ENCODE measurements around the gene SMPD3. TPM values are rescaled to one million over a fixed set of nuclear protein-coding genes. Genes with fewer than 3 reads are reported as not detected.

SMPD3 gene
- total RNA-seq, 1 donor from 2014 or later = not detected

GRCh38 chr16:68395167-68395786 is 53.0 kb downstream of the SMPD3 start:
- intact Hi-C loops (cut with DNase I) = no loop called here
- no peak for DNase-seq (ENCODE audit: low spot score)

- intact Hi-C loops (cut with DNase I) = no loop called here
Observed at GRCh38 chr16:68393333-68393732, 55.0 kb downstream of the SMPD3 start.

DNA sequence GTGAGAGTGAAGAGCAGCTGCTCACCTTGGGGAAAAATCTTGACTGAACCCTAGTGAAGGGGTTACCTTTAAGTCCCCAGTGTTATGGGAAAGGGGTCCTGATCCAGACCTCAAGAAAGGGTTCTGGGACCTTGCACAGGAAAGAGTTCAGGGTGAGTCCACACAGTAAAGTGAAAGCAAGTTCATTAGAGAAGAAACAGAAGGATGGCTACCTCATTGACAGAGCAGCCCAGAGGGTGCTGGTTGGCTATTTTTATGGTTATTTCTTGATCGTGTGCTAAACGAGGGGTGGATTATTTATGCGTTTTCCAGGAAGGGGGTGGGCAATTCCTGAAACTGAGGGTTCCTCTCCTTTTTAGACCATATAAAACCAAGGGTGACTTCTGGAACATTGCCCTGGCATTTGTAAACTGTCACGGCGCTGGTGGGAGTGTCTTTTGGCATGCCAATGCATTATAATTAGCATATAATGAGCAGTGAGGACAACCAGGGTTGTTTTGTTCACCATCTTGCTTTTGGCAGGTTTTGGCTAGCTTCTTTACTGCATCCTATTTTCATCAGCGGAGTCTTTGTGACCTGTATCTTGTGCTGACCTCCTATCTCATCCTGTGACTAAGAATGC is 58.4 kb downstream of the SMPD3 start:
- no peak for DNase-seq (ENCODE audit: low spot score)
- intact Hi-C loops (cut with DNase I) = no loop called here

More at GRCh38 chr16:68393333-68393732, 55.0 kb downstream of the SMPD3 start:
- no peak for DNase-seq (ENCODE audit: low spot score)

DNA sequence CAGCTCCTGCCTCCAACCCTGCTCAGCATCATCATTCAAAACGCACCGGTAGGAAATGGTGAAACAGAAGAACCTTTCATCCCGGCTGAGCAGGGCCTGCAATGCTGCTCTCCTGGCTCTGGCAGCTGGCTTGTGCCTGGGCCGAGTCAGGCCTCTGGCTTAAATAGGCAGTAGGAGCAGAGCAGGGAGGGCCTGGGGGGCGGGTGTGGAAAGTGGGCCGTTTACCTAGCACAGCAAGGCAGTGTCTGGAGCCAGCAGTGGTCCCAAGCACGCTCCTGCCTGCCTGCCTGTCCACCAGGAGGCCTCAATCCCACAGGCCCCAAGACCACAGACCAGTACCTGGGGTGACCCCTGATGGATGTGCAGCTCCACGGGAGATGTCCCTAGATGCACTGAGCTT is 59.3 kb downstream of the SMPD3 start:
- intact Hi-C loops (cut with DNase I) = no loop called here
- no peak for DNase-seq (ENCODE audit: low spot score)

- no peak for DNase-seq (ENCODE audit: low spot score)
- intact Hi-C loops (cut with DNase I) = no loop called here
Observed at GRCh38 chr16:68388124-68388523, 60.2 kb downstream of the SMPD3 start.

DNA sequence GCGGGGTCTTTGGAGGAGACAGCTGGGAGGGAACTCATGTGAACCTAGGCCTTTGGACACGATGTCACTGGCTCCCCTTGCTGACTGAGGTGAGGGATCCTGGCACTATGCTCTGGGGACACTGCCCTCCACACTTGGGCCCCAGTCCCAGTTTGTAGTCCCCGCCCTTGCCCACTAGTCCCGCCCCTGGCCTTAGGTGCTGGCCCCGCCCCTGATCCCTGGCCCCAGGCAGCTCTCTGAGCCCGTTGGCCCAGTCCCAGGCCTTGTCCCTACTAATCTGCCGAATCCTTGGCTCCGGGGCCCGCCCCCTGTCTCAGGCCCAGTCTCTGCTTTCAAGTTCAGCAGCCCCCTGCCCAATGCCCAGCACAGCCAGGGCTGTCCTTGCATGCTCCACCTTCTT is 61.0 kb downstream of the SMPD3 start:
- no peak for DNase-seq (ENCODE audit: low spot score)
- intact Hi-C loops (cut with DNase I) = no loop called here

GRCh38 chr16:68386628-68387027 is 61.7 kb downstream of the SMPD3 start:
- intact Hi-C loops (cut with DNase I) = no loop called here
- DNase-seq (ENCODE audit: low spot score) = no peak

DNA sequence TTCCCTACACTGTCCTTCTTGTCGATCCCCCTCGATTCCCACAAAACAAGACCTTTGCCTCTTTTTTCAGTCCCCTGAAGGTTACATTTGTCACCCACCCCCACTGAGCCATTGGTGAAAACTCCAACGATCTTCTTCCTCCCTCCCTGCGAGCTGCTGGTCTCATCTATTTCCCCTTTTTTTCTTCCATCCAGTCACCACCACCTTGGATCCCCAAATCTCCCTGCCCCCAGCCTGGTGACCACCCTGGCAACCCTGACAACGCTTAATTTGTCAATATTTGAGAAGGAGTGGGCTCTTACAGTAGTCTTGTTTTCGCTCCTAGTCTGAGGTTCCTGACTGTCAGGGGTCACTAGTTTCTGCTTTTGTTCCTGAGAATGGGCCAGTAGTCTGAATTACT is 62.9 kb downstream of the SMPD3 start:
- no peak for DNase-seq (ENCODE audit: low spot score)
- intact Hi-C loops (cut with DNase I) = no loop called here

GRCh38 chr16:68384288-68385161 is 63.8 kb downstream of the SMPD3 start:
- DNase-seq (ENCODE audit: low spot score) = no peak
- intact Hi-C loops (cut with DNase I) = no loop called here

DNA sequence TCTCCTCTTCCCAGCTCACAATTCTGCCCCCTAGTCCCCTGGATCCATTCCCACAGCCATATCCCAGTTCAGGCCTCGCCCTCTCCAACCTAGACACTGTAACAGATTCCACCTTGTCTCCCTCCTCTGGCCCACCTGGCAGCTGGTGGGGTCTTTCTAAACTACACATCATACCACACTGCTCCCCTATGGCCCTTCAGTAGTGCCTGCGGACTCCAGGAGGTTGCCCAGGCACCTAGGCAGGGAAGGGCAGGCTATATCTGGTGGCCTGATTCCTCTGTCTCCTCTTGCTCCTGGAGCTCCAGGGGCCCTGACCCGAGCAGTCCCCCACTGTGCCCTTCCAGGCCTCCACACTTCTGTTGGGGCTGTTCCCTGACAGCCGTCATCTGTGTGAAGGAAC is 64.5 kb downstream of the SMPD3 start:
- intact Hi-C loops (cut with DNase I) = no loop called here
- DNase-seq (ENCODE audit: low spot score) = no peak

DNA sequence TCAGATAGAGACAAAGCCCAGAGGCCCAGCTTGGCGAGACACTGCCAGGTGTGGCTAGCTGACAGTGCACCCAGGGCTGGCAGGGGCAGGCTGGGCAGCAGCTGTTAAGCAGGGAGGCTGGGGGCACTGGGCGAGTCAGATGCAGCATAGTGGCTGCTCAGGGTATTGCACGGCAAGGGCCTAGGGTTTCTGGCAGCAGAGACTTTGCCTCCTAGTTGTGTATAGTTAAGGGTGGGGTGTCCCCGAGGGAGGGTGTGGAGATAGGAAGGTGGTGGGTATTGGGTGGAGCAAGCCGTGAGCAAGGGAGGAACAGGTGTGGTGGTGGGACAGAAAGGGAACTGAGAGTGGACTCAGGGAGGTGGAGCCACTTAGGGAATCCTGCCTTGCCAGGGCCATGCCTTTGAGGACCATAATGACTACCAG is 66.0 kb downstream of the SMPD3 start:
- no peak for DNase-seq (ENCODE audit: low spot score)
- intact Hi-C loops (cut with DNase I) = no loop called here

GRCh38 chr16:68381363-68381724 is 67.0 kb downstream of the SMPD3 start:
- intact Hi-C loops (cut with DNase I) = no loop called here
- DNase-seq (ENCODE audit: low spot score) = no peak

DNA sequence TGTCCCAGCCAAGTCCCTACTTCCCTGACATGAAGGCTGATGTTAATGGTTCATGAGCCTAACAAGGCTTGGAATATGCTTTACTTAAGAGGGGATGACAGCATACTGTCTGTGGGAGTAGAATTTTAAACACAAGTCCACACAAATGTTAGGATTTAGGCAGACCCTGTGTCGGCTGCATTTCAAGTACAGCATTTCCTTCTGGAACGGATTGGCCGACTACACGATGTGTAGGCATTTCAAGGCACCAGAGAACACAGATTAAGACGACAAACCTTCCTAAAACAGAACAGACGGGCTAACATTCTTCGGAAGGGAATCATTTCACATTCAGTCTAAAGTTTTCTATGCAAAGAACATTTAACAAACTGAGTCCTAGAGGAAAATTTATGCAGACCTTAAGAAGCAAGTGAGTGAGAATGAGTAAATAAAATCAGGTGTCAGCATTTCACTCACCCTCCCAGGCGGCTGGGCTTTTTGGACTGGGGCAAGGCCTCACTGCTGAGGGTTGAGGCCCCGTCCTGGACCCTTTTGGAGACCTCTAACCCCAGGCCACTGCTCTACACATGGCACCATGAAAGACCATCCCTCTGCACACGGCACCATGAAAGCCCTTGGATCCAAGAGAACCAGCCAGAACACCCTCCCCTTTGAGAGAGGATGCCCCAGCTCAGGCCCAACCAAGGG is 67.5 kb downstream of the SMPD3 start:
- no peak for DNase-seq (ENCODE audit: low spot score)
- intact Hi-C loops (cut with DNase I) = no loop called here

GRCh38 chr16:68380348-68380670 is 68.0 kb downstream of the SMPD3 start:
- no peak for DNase-seq (ENCODE audit: low spot score)
- intact Hi-C loops (cut with DNase I) = no loop called here

DNA sequence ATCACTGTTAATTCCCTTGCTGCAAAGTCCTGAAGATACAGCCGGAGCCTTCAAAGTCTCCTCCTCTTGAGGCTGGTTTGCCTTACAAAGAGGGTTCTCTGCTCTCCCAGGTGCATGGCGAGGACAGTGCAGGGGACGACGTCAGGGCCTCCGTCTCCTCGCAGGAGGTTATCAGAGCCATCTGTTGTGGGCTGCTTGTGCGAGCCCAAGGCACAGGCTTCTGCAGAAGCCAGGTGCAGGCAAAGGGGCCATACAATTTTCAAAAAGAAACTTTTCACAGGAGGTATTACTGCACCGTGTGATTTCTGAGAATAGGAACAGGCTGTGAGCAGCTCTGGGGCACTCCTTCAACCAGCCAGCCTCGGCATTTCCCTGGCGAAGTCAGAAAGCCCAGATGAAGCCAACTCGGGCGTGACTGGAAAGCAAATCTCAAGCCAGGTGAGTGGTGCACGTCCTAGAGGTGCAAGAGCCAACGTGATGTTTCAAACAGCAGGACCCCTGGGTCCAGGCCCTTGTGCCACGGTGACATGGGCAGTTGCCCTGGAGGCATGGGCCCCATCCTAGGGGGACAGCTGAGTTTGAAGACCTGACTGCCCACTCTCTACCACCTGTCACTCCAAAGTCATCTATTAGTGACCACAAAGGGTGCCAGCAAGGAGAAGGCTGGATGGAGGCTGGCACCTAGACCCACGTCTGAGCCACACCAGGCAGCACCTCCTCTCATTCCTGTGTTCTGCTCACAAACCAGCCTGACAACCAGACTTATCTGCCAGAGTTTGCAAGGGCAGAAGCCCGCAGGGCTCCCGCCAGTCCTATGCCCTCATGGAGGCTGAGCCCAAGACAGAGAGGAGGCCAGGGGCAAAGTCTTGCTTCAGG is 68.6 kb downstream of the SMPD3 start:
- intact Hi-C loops (cut with DNase I) = no loop called here
- no peak for DNase-seq (ENCODE audit: low spot score)

DNA sequence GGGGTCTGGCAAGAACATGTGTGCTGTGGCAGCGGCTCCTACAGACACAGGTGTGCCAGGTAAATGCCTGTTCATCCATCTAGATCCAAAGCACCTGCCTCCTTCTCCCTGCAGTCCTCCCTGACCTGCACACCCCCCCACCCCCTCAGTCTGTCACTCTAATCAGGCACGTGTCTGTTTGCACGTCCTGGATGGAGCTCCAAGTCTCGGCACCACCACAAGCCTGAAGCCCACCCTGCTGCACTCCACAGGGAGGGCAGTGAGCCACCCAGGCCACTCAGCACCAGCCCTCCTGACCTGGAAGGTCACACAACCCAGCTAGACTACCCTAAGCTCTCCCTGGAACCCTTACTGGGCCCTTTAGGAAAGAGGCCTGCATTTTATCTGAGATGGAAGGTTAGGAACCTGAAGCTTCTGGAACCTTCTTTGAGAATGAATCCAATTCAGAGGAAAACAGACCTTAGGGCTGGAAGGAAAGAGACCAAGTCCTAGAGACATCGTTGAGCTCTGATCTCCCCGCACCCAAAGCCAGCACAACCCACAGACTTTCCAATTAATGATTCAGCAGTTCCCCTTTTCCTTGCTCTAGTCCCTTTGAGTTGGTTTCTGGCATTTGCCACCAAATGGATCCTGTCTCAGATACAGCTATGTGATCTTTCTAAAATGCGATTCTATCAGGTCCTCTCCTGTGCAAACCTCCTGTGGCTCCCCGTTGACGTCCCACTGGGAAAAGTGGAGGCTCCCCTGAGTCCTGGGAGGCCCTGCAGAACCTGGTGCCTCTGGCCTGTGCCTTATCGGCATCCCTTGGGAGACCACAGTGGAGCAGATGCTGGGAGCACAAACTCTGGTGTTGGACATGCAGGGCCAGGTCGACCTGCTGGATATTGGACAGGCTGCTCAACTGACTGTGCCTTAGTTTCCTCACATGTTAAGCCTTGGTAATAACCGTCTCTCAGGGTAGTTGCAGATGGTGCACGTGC is 69.6 kb downstream of the SMPD3 start:
- intact Hi-C loops (cut with DNase I) = no loop called here
- no peak for DNase-seq (ENCODE audit: low spot score)

DNA sequence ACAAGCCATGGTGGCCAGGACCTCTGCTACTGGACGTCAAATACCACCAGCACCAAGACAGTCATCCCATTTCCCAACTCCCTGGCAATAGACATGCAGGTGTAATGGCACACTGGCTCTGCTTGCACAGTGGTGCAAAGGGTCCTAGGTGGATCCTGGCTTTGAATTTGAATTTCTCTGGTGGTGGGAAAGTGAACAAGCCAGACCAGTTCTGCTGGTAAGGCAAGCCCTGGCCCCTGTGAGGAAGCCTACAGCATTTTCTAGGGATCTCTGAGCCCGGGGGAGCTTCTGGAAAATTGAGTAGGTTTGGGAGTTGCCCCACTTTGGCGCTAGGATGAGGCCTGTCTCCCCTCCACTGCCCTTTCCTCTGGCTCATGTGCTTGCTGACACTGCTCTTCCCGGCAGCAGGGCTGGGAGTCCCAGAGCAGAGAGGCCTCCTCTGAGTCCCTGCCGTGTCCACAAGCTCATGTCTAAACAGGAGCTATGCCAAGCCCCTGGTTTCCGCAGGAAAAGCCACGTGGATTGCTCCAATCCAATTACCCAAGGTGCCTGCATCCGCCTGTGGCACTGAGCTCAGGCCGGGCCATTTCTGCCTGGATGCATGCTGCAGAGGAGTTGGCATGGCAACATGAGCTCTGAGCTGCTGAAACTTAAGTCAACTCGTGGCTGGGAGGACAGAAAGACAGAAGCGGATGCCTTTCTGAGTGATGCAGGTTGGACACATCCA is 70.5 kb downstream of the SMPD3 start:
- no peak for DNase-seq (ENCODE audit: low spot score)
- intact Hi-C loops (cut with DNase I) = no loop called here

- no peak for DNase-seq (ENCODE audit: low spot score)
- intact Hi-C loops (cut with DNase I) = no loop called here
Observed at GRCh38 chr16:68377221-68377620, 71.1 kb downstream of the SMPD3 start.

Measured in cardiac septum (tissue), 1 donor.